ENCODE data around the gene CLEC19A.

GRCh38 chr16:19356024-19356952, 70.8 kb downstream of the CLEC19A start:
- TF ChIP-seq, protein P1, sequence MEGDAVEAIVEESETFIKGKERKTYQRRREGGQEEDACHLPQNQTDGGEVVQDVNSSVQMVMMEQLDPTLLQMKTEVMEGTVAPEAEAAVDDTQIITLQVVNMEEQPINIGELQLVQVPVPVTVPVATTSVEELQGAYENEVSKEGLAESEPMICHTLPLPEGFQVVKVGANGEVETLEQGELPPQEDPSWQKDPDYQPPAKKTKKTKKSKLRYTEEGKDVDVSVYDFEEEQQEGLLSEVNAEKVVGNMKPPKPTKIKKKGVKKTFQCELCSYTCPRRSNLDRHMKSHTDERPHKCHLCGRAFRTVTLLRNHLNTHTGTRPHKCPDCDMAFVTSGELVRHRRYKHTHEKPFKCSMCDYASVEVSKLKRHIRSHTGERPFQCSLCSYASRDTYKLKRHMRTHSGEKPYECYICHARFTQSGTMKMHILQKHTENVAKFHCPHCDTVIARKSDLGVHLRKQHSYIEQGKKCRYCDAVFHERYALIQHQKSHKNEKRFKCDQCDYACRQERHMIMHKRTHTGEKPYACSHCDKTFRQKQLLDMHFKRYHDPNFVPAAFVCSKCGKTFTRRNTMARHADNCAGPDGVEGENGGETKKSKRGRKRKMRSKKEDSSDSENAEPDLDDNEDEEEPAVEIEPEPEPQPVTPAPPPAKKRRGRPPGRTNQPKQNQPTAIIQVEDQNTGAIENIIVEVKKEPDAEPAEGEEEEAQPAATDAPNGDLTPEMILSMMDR (IDR thresholded peaks at IDR 0.05), result no peak
- TF ChIP-seq POLR2A (IDR thresholded peaks at IDR 0.05), result no peak
